NOMO-1 treated with DMSO at 0.1 percent for 48 hours (cell line): ENCODE measurements around the gene ADGRD2.

ENCODE experiments used
- DNase-seq: peaks from one replicate; lab custom pipeline; 2025; ENCODE audit not compliant: unreplicated experiment; lab: John Stamatoyannopoulos, UW

Gene ADGRD2

GRCh38 chr9:124506931-124507879, 57.0 kb downstream of the ADGRD2 start, which contains the start of gene NR5A1:
NR5A1 (minus strand) TSS chr9:124507399; CDS start chr9:124503395, 4,004 bp downstream.
- no peak for DNase-seq

GRCh38 chr9:124507880-124508423, 57.7 kb downstream of the ADGRD2 start:
- DNase-seq, result no peak

- DNase-seq, result no peak
These were observed 60.6 kb downstream of the ADGRD2 start for GRCh38 chr9:124510650-124511425.

GRCh38 chr9:124511426-124511840, 61.2 kb downstream of the ADGRD2 start:
- DNase-seq, result no peak

GRCh38 chr9:124511891-124512805, 61.9 kb downstream of the ADGRD2 start:
- DNase-seq, result no peak

GRCh38 chr9:124512806-124513204, 62.6 kb downstream of the ADGRD2 start:
- no peak for DNase-seq

GRCh38 chr9:124513376-124513994, 63.2 kb downstream of the ADGRD2 start:
- DNase-seq, result peak; percentile 44

- no peak for DNase-seq
These were observed 63.9 kb downstream of the ADGRD2 start for GRCh38 chr9:124514125-124514524.

GRCh38 chr9:124514874-124515273, 64.6 kb downstream of the ADGRD2 start:
- DNase-seq, result no peak

GRCh38 chr9:124517600-124517999, 67.3 kb downstream of the ADGRD2 start:
- no peak for DNase-seq

- no peak for DNase-seq
These were observed 67.9 kb downstream of the ADGRD2 start for GRCh38 chr9:124518116-124518515.

- no peak for DNase-seq
These were observed 70.0 kb downstream of the ADGRD2 start for GRCh38 chr9:124520206-124520596.

GRCh38 chr9:124521142-124521541, 70.9 kb downstream of the ADGRD2 start:
- DNase-seq, result no peak

GRCh38 chr9:124522121-124523098, 72.2 kb downstream of the ADGRD2 start:
- DNase-seq, result no peak

- DNase-seq, result no peak
These were observed 75.9 kb downstream of the ADGRD2 start for GRCh38 chr9:124526174-124526573.

GRCh38 chr9:124527781-124528180, 77.5 kb downstream of the ADGRD2 start:
- no peak for DNase-seq
